Ovary (tissue), 3 donors: ENCODE data around the gene ANXA5.

Experiments used
- EP300 ChIP-seq: sonication (generic); formaldehyde crosslinking; IDR thresholded peaks from one replicate; pipeline ENCODE4 v1.6.1; 2017; ENCODE audit warnings: antibody characterized with exemption
- TF ChIP-seq, protein P1 (sequence below), 3 donors: fragments of 450-650 bp in 2 of 3; fragments of 200-600 bp in 1 of 3; IDR thresholded peaks; one replicate each; pipeline versions ENCODE4 v1.5.1 to v1.8.0; 2016 to 2022; ENCODE audit warnings: antibody characterized with exemption in 3 of 3, mild to moderate bottlenecking in 1 of 3
- donor health status: DM: no; HTN: no; CAD: no.

DNA sequence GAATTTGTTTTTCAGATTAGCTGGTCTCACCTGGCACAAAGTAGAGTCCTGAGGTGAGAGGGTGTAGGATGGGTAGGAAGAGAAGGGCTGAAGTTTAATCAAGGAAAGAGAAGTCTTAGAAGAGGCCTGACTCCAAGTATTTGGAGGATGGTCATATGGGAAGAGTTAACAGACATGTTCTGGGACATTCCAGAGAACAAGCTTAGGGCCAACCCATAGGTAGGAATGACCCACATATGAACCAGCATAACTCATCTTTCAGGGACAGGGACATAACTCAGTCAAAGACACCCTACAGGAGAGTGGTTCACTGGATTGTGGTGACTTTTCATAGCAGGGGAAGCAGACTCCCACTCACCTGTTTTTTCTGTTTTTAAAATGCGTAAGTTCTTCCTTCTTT, 27.9 kb upstream of the ANXA5 start:
- TF ChIP-seq, protein P1, sequence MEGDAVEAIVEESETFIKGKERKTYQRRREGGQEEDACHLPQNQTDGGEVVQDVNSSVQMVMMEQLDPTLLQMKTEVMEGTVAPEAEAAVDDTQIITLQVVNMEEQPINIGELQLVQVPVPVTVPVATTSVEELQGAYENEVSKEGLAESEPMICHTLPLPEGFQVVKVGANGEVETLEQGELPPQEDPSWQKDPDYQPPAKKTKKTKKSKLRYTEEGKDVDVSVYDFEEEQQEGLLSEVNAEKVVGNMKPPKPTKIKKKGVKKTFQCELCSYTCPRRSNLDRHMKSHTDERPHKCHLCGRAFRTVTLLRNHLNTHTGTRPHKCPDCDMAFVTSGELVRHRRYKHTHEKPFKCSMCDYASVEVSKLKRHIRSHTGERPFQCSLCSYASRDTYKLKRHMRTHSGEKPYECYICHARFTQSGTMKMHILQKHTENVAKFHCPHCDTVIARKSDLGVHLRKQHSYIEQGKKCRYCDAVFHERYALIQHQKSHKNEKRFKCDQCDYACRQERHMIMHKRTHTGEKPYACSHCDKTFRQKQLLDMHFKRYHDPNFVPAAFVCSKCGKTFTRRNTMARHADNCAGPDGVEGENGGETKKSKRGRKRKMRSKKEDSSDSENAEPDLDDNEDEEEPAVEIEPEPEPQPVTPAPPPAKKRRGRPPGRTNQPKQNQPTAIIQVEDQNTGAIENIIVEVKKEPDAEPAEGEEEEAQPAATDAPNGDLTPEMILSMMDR (IDR thresholded peaks at IDR 0.05): no peak
- TF ChIP-seq EP300: no peak
